GM12891 (cell line): ENCODE measurements around the gene HAPSTR1.
A peak's percentile ranks its signal among the peaks of the same experiment; 100 is the strongest.

Source experiments
- PAX5 ChIP-seq: IDR thresholded peaks from 2 replicates; pipeline ENCODE4 v1.6.1; 2011; ENCODE audit warnings: low read length, moderate library complexity, mild to moderate bottlenecking; ENCODE audit not compliant: insufficient read depth, severe bottlenecking
- POLR2A ChIP-seq: IDR thresholded peaks from 2 replicates; pipeline ENCODE4 v1.6.1; 2011; ENCODE audit warnings: low read depth, low read length, control low read depth
- POLR2AphosphoS5 ChIP-seq: IDR thresholded peaks from 2 replicates; pipeline ENCODE4 v1.6.1; 2011; ENCODE audit warnings: low read depth, low read length, control low read depth
- POU2F2 ChIP-seq: IDR thresholded peaks from 2 replicates; pipeline ENCODE4 v1.6.1; 2011; ENCODE audit warnings: low read depth, mild to moderate bottlenecking, control low read depth, low read length, moderate library complexity
- SPI1 ChIP-seq: IDR thresholded peaks from 2 replicates; pipeline ENCODE4 v1.6.1; 2011; ENCODE audit warnings: low read depth, low read length, control low read depth
- TAF1 ChIP-seq: IDR thresholded peaks from 2 replicates; pipeline ENCODE4 v1.6.1; 2011; ENCODE audit warnings: low read depth, low read length, control low read depth

DNA sequence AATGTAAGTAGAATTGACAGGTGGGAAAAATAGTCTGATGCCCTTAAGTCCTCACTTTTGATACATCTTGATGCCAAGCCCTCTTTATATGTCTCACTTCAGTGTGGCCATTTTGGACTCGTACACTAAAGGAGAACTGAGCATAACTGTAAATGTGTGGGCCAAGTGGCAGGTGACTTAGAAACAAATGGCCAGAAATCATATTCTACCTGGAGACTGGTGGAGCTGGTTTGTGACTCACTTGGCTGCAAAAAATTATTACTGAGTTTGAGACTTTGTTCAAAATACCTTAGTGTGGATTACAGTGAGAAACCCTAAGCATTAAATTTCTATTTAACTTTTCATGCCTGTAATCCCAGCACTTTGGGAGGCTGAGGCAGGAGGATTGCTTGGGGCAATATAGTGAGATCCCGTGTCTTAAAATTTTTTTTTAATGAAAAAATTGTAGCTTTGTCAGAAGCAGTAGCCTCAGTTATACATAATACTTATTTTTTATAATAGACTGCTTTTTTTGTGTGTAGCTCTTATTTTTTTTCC is 5.0 kb downstream of the HAPSTR1 start:
- TF ChIP-seq POLR2A (no peak), POLR2AphosphoS5 (no peak), PAX5 (no peak), SPI1 (peak; percentile 34), TAF1 (no peak), POU2F2 (no peak)
